Astrocyte of the hippocampus (primary cell): Measurements from ENCODE around the gene TMEM215.
"Not testable (repeated sequence)": the region's sequence is repeated elsewhere in the genome, so short reads cannot be mapped to it uniquely, and the experiment has no call there.

Source experiments
- DNase-seq: peaks from one replicate; pipeline ENCODE4 v3.0.0; 2011; ENCODE audit warnings: low read depth, low spot score

The TMEM215 gene

GRCh38 chr9:32783168-32783891 lies at the start of gene TMEM215:
TSS of gene TMEM215 (plus strand) at chr9:32783540. CDS start at chr9:32784184, 644 bp downstream.
- DNase-seq = peak; percentile 51

- no peak for DNase-seq
Observed at GRCh38 chr9:32735476-32735875, 47.9 kb upstream of the TMEM215 start.

- DNase-seq = no peak
Observed at GRCh38 chr9:32737378-32737777, 46.0 kb upstream of the TMEM215 start.

GRCh38 chr9:32738501-32739172 lies 44.7 kb upstream of the TMEM215 start:
- DNase-seq = peak; percentile 8

GRCh38 chr9:32741706-32742105 lies 41.6 kb upstream of the TMEM215 start:
- DNase-seq = peak; percentile 80

GRCh38 chr9:32742296-32742695 lies 41.0 kb upstream of the TMEM215 start:
- peak; percentile 54 for DNase-seq

GRCh38 chr9:32748013-32748412 lies 35.3 kb upstream of the TMEM215 start:
- no peak for DNase-seq

GRCh38 chr9:32755730-32756129 lies 27.6 kb upstream of the TMEM215 start:
- no peak for DNase-seq

GRCh38 chr9:32764139-32764538 lies 19.2 kb upstream of the TMEM215 start:
- no peak for DNase-seq

- DNase-seq = no peak
Observed at GRCh38 chr9:32775283-32775682, 8.1 kb upstream of the TMEM215 start.

GRCh38 chr9:32776201-32776600 lies 7.1 kb upstream of the TMEM215 start:
- DNase-seq = no peak

GRCh38 chr9:32782476-32783167 lies 718 bp upstream of the TMEM215 start:
- DNase-seq = peak; percentile 28

- DNase-seq = no peak
Observed at GRCh38 chr9:32787816-32788215, 4.5 kb downstream of the TMEM215 start.

- not testable (repeated sequence) for DNase-seq
Observed at GRCh38 chr9:32796015-32796414, 12.7 kb downstream of the TMEM215 start.

GRCh38 chr9:32801530-32801929 lies 18.2 kb downstream of the TMEM215 start:
- no peak for DNase-seq

- DNase-seq = no peak
Observed at GRCh38 chr9:32807217-32807616, 23.9 kb downstream of the TMEM215 start.

GRCh38 chr9:32811246-32811645 lies 27.9 kb downstream of the TMEM215 start:
- no peak for DNase-seq

- no peak for DNase-seq
Observed at GRCh38 chr9:32820322-32820721, 37.0 kb downstream of the TMEM215 start.

GRCh38 chr9:32823101-32823500 lies 39.8 kb downstream of the TMEM215 start:
- DNase-seq = no peak

GRCh38 chr9:32823551-32823950 lies 40.2 kb downstream of the TMEM215 start:
- DNase-seq = no peak

GRCh38 chr9:32825203-32825602 lies 41.9 kb downstream of the TMEM215 start:
- no peak for DNase-seq

GRCh38 chr9:32828861-32829260 lies 45.5 kb downstream of the TMEM215 start:
- no peak for DNase-seq

GRCh38 chr9:32832346-32832745 lies 49.0 kb downstream of the TMEM215 start:
- DNase-seq = no peak
